K562 (cell line): Measurements from ENCODE around the gene CCR7. TPM values are rescaled to one million over a fixed set of nuclear protein-coding genes. Genes with fewer than 3 reads are reported as not detected.
A peak's percentile ranks its signal among the peaks of the same experiment; 100 is the strongest.

Experiments
- BRF1 ChIP-seq: IDR thresholded peaks from 3 replicates; pipeline ENCODE4 v1.6.1; 2011; ENCODE audit warnings: borderline replicate concordance, mild to moderate bottlenecking; ENCODE audit not compliant: insufficient read length; ENCODE audit errors: extremely low read depth
- CCNT2 ChIP-seq: IDR thresholded peaks from 2 replicates; pipeline ENCODE4 v1.6.1; 2011; ENCODE audit warnings: borderline replicate concordance, low read depth, mild to moderate bottlenecking, moderate library complexity, mixed read lengths, low read length; ENCODE audit not compliant: insufficient read length; ENCODE audit errors: extremely low read depth
- FOS ChIP-seq: IDR thresholded peaks from 3 replicates; pipeline ENCODE4 v1.6.1; 2011; ENCODE audit not compliant: insufficient read length; ENCODE audit errors: extremely low read depth
- HDAC8 ChIP-seq: fragments of 450-650 bp; IDR thresholded peaks from 2 replicates; pipeline ENCODE4 v1.6.1; 2016; ENCODE audit warnings: mild to moderate bottlenecking, missing genetic modification characterization, moderate library complexity, missing compliant biosample characterization
- MAFK ChIP-seq: IDR thresholded peaks from 2 replicates; pipeline ENCODE4 v1.6.1; 2011; ENCODE audit warnings: low read length, improper control_type of control experiment
- MEF2D ChIP-seq: conservative IDR thresholded peaks from 2 replicates; pipeline ENCODE4 v1.6.1; 2016; ENCODE audit warnings: low read depth, missing genetic modification characterization, missing compliant biosample characterization
- NFXL1 ChIP-seq: fragments of 450-650 bp; formaldehyde crosslinking; IDR thresholded peaks from 2 replicates; pipeline ENCODE4 v1.4.0; 2021; ENCODE audit warnings: mild to moderate bottlenecking
- OTX1 ChIP-seq: fragments of 450-650 bp; formaldehyde crosslinking; IDR thresholded peaks from 2 replicates; pipeline ENCODE4 v1.4.0; 2022; ENCODE audit warnings: mild to moderate bottlenecking
- PHF20 ChIP-seq: fragments of 450-650 bp; IDR thresholded peaks from 2 replicates; pipeline ENCODE4 v1.6.1; 2018; ENCODE audit not compliant: partially characterized antibody
- U2AF1 ChIP-seq: fragments of 200-400 bp; formaldehyde crosslinking; optimal IDR thresholded peaks from 2 replicates; pipeline ENCODE3; 2017; ENCODE audit warnings: mild to moderate bottlenecking, low read depth, low read length, moderate library complexity
- ZEB2 ChIP-seq: fragments of 450-650 bp; IDR thresholded peaks from 2 replicates; pipeline ENCODE4 v1.6.1; 2016
- polyA plus RNA-seq, 8 experiments: library from polyadenylated mRNA; depleted of rRNA in 4 of 8; stranded (reverse) in 5 of 8; unstranded in 3 of 8; fragments of >200 nt; fragmentation: Nextera tagmentation in 2 of 8; fragmentation: Illumina TruSeq in 1 of 8; extraction: Ambion mirVana in 2 of 8; extraction: Trizol in 1 of 8; gene quantifications; 2 replicates each; pipeline versions ENCODE4 v1.2.1 to v1.2.3, GENCODE V29; 2011 to 2014; ENCODE audit warnings: inconsistent platforms in 1 of 8, missing spikeins in 1 of 8
- total RNA-seq, 7 experiments: library from RNA; depleted of rRNA in 6 of 7; stranded (reverse); fragments of >200 nt in 6 of 7; fragmentation: Illumina TruSeq in 2 of 7; extraction: Trizol in 2 of 7; gene quantifications; 2 replicates each; pipeline versions ENCODE4 v1.2.1 to v1.2.3, GENCODE V29; 2011 to 2021; ENCODE audit warnings: low replicate concordance in 1 of 7
- TF ChIP-seq, protein P1 (sequence below), 2 experiments: IDR thresholded peaks; 2 replicates each; pipeline ENCODE4 v1.6.1; 2012; ENCODE audit warnings: improper control_type of control experiment in 2 of 2, low read depth in 2 of 2, low read length in 2 of 2, borderline replicate concordance in 1 of 2
- TF ChIP-seq, protein P2 (sequence below): fragments of 450-650 bp; IDR thresholded peaks from 2 replicates; pipeline ENCODE4 v1.6.1; 2016
- TF ChIP-seq, protein P3 (sequence below): sonication (generic); formaldehyde crosslinking; IDR thresholded peaks from 2 replicates; pipeline ENCODE4 v1.8.0; 2023; ENCODE audit warnings: missing genetic modification reagents, mild to moderate bottlenecking, borderline replicate concordance
- TF ChIP-seq, protein P4 (sequence below): sonication (generic); IDR thresholded peaks from 2 replicates; pipeline ENCODE4 v1.6.1; 2016
- TF ChIP-seq, protein P5 (sequence below), 2 experiments: IDR thresholded peaks; 2 replicates each; pipeline ENCODE4 v1.6.1; 2011; ENCODE audit warnings: borderline replicate concordance in 1 of 2, control low read depth in 1 of 2, low read depth in 1 of 2, low read length in 1 of 2, mild to moderate bottlenecking in 1 of 2, mixed read lengths in 1 of 2, moderate library complexity in 1 of 2; ENCODE audit not compliant: insufficient read depth in 1 of 2, insufficient read length in 1 of 2, poor library complexity in 1 of 2, severe bottlenecking in 1 of 2; ENCODE audit errors: extremely low read depth in 1 of 2

CCR7 gene
- total and polyA plus RNA-seq, 9 of the 15 experiments (the other 6 are each of a cell fraction or from before 2014, with no cell fraction given): 0.14 to 1.4 (median 0.56) TPM

DNA sequence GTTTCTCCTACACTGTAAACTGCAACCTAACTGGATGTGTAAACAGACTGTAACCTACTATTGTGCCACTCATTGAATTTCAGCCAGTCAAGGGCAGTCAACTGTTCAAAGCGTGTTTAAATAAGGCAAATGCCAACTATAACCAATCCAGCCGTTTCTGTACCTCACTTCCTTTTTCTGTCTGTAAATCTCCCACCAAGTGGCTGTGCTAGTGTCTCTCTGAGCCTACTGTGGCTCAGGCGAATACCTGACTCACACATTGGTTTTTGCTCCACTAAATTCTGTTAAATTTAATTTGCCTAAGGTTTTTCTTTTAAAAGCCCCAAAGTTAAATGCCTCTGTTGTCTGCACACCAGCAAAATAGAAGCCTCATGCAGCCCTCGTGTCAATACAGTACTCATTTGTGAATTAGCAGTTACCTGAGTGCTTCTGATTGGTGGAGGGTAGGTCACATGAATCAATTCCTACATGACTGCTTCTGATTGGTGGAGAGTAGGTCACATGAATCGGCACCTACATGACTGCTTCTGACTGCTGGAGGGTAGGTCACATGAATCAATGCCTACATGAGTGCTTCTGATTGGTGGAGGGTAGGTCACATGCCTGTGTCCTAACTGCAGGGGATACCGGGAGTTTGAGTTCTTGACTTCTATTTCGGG, 31.1 kb upstream of the CCR7 start (continued):
- TF ChIP-seq, protein P1, sequence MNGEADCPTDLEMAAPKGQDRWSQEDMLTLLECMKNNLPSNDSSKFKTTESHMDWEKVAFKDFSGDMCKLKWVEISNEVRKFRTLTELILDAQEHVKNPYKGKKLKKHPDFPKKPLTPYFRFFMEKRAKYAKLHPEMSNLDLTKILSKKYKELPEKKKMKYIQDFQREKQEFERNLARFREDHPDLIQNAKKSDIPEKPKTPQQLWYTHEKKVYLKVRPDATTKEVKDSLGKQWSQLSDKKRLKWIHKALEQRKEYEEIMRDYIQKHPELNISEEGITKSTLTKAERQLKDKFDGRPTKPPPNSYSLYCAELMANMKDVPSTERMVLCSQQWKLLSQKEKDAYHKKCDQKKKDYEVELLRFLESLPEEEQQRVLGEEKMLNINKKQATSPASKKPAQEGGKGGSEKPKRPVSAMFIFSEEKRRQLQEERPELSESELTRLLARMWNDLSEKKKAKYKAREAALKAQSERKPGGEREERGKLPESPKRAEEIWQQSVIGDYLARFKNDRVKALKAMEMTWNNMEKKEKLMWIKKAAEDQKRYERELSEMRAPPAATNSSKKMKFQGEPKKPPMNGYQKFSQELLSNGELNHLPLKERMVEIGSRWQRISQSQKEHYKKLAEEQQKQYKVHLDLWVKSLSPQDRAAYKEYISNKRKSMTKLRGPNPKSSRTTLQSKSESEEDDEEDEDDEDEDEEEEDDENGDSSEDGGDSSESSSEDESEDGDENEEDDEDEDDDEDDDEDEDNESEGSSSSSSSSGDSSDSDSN (IDR thresholded peaks at IDR 0.05; ENCODE audit: borderline replicate concordance in 1 of 2, low read depth in 2 of 2, low read length in 2 of 2): no peak
- TF ChIP-seq, protein P2, sequence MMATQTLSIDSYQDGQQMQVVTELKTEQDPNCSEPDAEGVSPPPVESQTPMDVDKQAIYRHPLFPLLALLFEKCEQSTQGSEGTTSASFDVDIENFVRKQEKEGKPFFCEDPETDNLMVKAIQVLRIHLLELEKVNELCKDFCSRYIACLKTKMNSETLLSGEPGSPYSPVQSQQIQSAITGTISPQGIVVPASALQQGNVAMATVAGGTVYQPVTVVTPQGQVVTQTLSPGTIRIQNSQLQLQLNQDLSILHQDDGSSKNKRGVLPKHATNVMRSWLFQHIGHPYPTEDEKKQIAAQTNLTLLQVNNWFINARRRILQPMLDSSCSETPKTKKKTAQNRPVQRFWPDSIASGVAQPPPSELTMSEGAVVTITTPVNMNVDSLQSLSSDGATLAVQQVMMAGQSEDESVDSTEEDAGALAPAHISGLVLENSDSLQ: peak; percentile 23; the same call in 1 of the 2 replicates
- peak; percentile 77 for TF ChIP-seq FOS
- no peak for TF ChIP-seq ZEB2
- no peak for TF ChIP-seq CCNT2
- no peak for TF ChIP-seq BRF1
- no peak for TF ChIP-seq NFXL1
- no peak for TF ChIP-seq OTX1
- TF ChIP-seq U2AF1: no peak
- no peak for TF ChIP-seq HDAC8 (tag)
- TF ChIP-seq PHF20: peak; percentile 67
- TF ChIP-seq, protein P3, sequence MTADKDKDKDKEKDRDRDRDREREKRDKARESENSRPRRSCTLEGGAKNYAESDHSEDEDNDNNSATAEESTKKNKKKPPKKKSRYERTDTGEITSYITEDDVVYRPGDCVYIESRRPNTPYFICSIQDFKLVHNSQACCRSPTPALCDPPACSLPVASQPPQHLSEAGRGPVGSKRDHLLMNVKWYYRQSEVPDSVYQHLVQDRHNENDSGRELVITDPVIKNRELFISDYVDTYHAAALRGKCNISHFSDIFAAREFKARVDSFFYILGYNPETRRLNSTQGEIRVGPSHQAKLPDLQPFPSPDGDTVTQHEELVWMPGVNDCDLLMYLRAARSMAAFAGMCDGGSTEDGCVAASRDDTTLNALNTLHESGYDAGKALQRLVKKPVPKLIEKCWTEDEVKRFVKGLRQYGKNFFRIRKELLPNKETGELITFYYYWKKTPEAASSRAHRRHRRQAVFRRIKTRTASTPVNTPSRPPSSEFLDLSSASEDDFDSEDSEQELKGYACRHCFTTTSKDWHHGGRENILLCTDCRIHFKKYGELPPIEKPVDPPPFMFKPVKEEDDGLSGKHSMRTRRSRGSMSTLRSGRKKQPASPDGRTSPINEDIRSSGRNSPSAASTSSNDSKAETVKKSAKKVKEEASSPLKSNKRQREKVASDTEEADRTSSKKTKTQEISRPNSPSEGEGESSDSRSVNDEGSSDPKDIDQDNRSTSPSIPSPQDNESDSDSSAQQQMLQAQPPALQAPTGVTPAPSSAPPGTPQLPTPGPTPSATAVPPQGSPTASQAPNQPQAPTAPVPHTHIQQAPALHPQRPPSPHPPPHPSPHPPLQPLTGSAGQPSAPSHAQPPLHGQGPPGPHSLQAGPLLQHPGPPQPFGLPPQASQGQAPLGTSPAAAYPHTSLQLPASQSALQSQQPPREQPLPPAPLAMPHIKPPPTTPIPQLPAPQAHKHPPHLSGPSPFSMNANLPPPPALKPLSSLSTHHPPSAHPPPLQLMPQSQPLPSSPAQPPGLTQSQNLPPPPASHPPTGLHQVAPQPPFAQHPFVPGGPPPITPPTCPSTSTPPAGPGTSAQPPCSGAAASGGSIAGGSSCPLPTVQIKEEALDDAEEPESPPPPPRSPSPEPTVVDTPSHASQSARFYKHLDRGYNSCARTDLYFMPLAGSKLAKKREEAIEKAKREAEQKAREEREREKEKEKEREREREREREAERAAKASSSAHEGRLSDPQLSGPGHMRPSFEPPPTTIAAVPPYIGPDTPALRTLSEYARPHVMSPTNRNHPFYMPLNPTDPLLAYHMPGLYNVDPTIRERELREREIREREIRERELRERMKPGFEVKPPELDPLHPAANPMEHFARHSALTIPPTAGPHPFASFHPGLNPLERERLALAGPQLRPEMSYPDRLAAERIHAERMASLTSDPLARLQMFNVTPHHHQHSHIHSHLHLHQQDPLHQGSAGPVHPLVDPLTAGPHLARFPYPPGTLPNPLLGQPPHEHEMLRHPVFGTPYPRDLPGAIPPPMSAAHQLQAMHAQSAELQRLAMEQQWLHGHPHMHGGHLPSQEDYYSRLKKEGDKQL (CRISPR knock-in tag): no peak
- TF ChIP-seq, protein P4, sequence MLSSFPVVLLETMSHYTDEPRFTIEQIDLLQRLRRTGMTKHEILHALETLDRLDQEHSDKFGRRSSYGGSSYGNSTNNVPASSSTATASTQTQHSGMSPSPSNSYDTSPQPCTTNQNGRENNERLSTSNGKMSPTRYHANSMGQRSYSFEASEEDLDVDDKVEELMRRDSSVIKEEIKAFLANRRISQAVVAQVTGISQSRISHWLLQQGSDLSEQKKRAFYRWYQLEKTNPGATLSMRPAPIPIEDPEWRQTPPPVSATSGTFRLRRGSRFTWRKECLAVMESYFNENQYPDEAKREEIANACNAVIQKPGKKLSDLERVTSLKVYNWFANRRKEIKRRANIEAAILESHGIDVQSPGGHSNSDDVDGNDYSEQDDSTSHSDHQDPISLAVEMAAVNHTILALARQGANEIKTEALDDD: no peak
- TF ChIP-seq MAFK: no peak
- TF ChIP-seq MEF2D (tag): 0 out of 2 replicates have a peak, but pooled peaks have one; percentile 28
- TF ChIP-seq, protein P5, sequence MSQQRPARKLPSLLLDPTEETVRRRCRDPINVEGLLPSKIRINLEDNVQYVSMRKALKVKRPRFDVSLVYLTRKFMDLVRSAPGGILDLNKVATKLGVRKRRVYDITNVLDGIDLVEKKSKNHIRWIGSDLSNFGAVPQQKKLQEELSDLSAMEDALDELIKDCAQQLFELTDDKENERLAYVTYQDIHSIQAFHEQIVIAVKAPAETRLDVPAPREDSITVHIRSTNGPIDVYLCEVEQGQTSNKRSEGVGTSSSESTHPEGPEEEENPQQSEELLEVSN (IDR thresholded peaks at IDR 0.05; ENCODE audit: borderline replicate concordance in 1 of 2, extremely low read depth in 1 of 2, insufficient read depth in 1 of 2, insufficient read length in 1 of 2, low read depth in 1 of 2, low read length in 1 of 2, poor library complexity in 1 of 2, severe bottlenecking in 1 of 2): peak; percentile 15 to 41
